ENCODE measurements around the gene CLIP2. TPM values are rescaled to one million over a fixed set of nuclear protein-coding genes. Genes with fewer than 3 reads are reported as not detected.
"Not testable (repeated sequence)": the region's sequence is repeated elsewhere in the genome, so short reads cannot be mapped to it uniquely, and the experiment has no call there.

Gene CLIP2
- polyA plus RNA-seq, 1 experiment, result 5.6 TPM

- no peak for DNase-seq (ENCODE audit: low read depth)
- no peak overlapping the region for H3K4me3 ChIP-seq (ENCODE audit: low read depth, low read length)
- no peaks in the 10 kb centered on the region for H3K27me3 ChIP-seq (ENCODE audit: control insufficient read depth, insufficient read depth, low read length)
- TF ChIP-seq CTCF (IDR thresholded peaks at IDR 0.05; ENCODE audit: insufficient read depth, low read depth, low read length), result no peak
- CTCF ChIA-PET, result no interaction called here
- H3K36me3 ChIP-seq (ENCODE audit: control insufficient read depth, insufficient read depth, low read length), result peaks cover 11% of the 10 kb centered on the region
- POLR2A ChIA-PET, result interaction anchor here (0.6 to 0.7 kb wide), 2 partner anchors 9 to 168 kb away, joined by 4 to 5 read pairs; no protein-coding TSS in a partner anchor
Measured at GRCh38 chr7:74373536-74373935, 84.3 kb downstream of the CLIP2 start.

- POLR2A ChIA-PET, result no interaction called here
- no peak for TF ChIP-seq CTCF (IDR thresholded peaks at IDR 0.05; ENCODE audit: insufficient read depth, low read depth, low read length)
- H3K36me3 ChIP-seq (ENCODE audit: control insufficient read depth, insufficient read depth, low read length), result peaks cover 11% of the 10 kb centered on the region
- no peak for DNase-seq (ENCODE audit: low read depth)
- H3K27me3 ChIP-seq (ENCODE audit: control insufficient read depth, insufficient read depth, low read length), result no peaks in the 10 kb centered on the region
- CTCF ChIA-PET, result interaction anchor here (1.3 to 1.7 kb wide), 2 partner anchors 11 to 170 kb away, joined by 3 to 8 read pairs; no protein-coding TSS in a partner anchor
- H3K4me3 ChIP-seq (ENCODE audit: low read depth, low read length), result no peak overlapping the region
Measured at GRCh38 chr7:74375726-74376220, 86.6 kb downstream of the CLIP2 start.

GRCh38 chr7:74376256-74377036 lies 87.2 kb downstream of the CLIP2 start:
- POLR2A ChIA-PET, result no interaction called here
- Histone ChIP-seq H3K27me3 (ENCODE audit: control insufficient read depth, insufficient read depth, low read length) (no peaks in the 10 kb centered on the region), H3K36me3 (ENCODE audit: control insufficient read depth, insufficient read depth, low read length) (peaks cover 11% of the 10 kb centered on the region), H3K4me3 (ENCODE audit: low read depth, low read length) (no peak overlapping the region)
- TF ChIP-seq CTCF (IDR thresholded peaks at IDR 0.05; ENCODE audit: insufficient read depth, low read depth, low read length), result no peak
- CTCF ChIA-PET, result interaction anchor here (1.3 to 1.7 kb wide), 2 partner anchors 11 to 170 kb away, joined by 3 to 8 read pairs; no protein-coding TSS in a partner anchor
- no peak for DNase-seq (ENCODE audit: low read depth)

- Histone ChIP-seq H3K27me3 (ENCODE audit: control insufficient read depth, insufficient read depth, low read length) (no peaks in the 10 kb centered on the region), H3K36me3 (ENCODE audit: control insufficient read depth, insufficient read depth, low read length) (peaks cover 9% of the 10 kb centered on the region), H3K4me3 (ENCODE audit: low read depth, low read length) (no peak overlapping the region)
- DNase-seq (ENCODE audit: low read depth), result no peak
- ChIA-PET POLR2A (no interaction called here), CTCF (interaction anchor here (1.5 kb wide), 1 partner anchor 21 kb away, joined by 3 read pairs; no protein-coding TSS in a partner anchor)
- TF ChIP-seq CTCF (IDR thresholded peaks at IDR 0.05; ENCODE audit: insufficient read depth, low read depth, low read length), result no peak
Measured at GRCh38 chr7:74379938-74380337, 90.7 kb downstream of the CLIP2 start.

- Histone ChIP-seq H3K4me3 (ENCODE audit: low read depth, low read length) (no peak overlapping the region), H3K27me3 (ENCODE audit: control insufficient read depth, insufficient read depth, low read length) (no peaks in the 10 kb centered on the region), H3K36me3 (ENCODE audit: control insufficient read depth, insufficient read depth, low read length) (peaks cover 9% of the 10 kb centered on the region)
- DNase-seq (ENCODE audit: low read depth), result no peak
- ChIA-PET CTCF (interaction anchor here (1.5 kb wide), 1 partner anchor 20 kb away, joined by 3 read pairs; no protein-coding TSS in a partner anchor), POLR2A (no interaction called here)
- no peak for TF ChIP-seq CTCF (IDR thresholded peaks at IDR 0.05; ENCODE audit: insufficient read depth, low read depth, low read length)
Measured at GRCh38 chr7:74380720-74381119, 91.5 kb downstream of the CLIP2 start.

- DNase-seq (ENCODE audit: low read depth); CTCF ChIA-PET; H3K27me3 ChIP-seq (ENCODE audit: control insufficient read depth, insufficient read depth, low read length); H3K4me3 ChIP-seq (ENCODE audit: low read depth, low read length); POLR2A ChIA-PET: not testable (repeated sequence)
- H3K36me3 ChIP-seq (ENCODE audit: control insufficient read depth, insufficient read depth, low read length), result peaks cover 13% of the 10 kb centered on the region
Measured at GRCh38 chr7:74384086-74384485, 94.9 kb downstream of the CLIP2 start.

GRCh38 chr7:74384854-74385253 lies 95.6 kb downstream of the CLIP2 start:
- POLR2A ChIA-PET; H3K27me3 ChIP-seq (ENCODE audit: control insufficient read depth, insufficient read depth, low read length); H3K4me3 ChIP-seq (ENCODE audit: low read depth, low read length); CTCF ChIA-PET; DNase-seq (ENCODE audit: low read depth): not testable (repeated sequence)
- H3K36me3 ChIP-seq (ENCODE audit: control insufficient read depth, insufficient read depth, low read length), result peaks cover 15% of the 10 kb centered on the region
